Dermis blood vessel endothelial cell (primary cell): ENCODE measurements around the gene TMEM132A. TPM values are rescaled to one million over a fixed set of nuclear protein-coding genes. Genes with fewer than 3 reads are reported as not detected.
"Not testable (repeated sequence)": the region's sequence is repeated elsewhere in the genome, so short reads cannot be mapped to it uniquely, and the experiment has no call there.

Source experiments
- DNase-seq: peaks from one replicate; pipeline ENCODE4 v3.0.0; 2010
- total RNA-seq: library from RNA; depleted of rRNA; stranded (reverse); fragments of >200 nt; gene quantifications from 2 replicates; pipeline ENCODE4 v1.2.3, GENCODE V29; 2014

TMEM132A gene
- total RNA-seq, 1 donor from 2014 or later: 112 TPM

- DNase-seq: no peak
Measured at GRCh38 chr11:60966890-60967289, 42.6 kb downstream of the TMEM132A start.

GRCh38 chr11:60968223-60968622, 44.0 kb downstream of the TMEM132A start:
- DNase-seq: no peak

GRCh38 chr11:60970369-60970774, 46.1 kb downstream of the TMEM132A start:
- DNase-seq: peak; percentile 70

GRCh38 chr11:60970890-60971289, 46.6 kb downstream of the TMEM132A start:
- no peak for DNase-seq

GRCh38 chr11:60971520-60971919, 47.3 kb downstream of the TMEM132A start, which contains the start of gene CD6:
Gene CD6, plus strand, starts transcription at chr11:60971680. Its CDS starts 186 bp downstream, at chr11:60971866.
- DNase-seq: no peak

GRCh38 chr11:60972182-60973030, 48.1 kb downstream of the TMEM132A start:
- no peak for DNase-seq

- no peak for DNase-seq
Measured at GRCh38 chr11:60973699-60974098, 49.4 kb downstream of the TMEM132A start.

GRCh38 chr11:60974316-60974715, 50.1 kb downstream of the TMEM132A start:
- not testable (repeated sequence) for DNase-seq

GRCh38 chr11:60974726-60975125, 50.5 kb downstream of the TMEM132A start:
- no peak for DNase-seq

GRCh38 chr11:60977224-60977623, 53.0 kb downstream of the TMEM132A start:
- no peak for DNase-seq

GRCh38 chr11:60977836-60978235, 53.6 kb downstream of the TMEM132A start:
- no peak for DNase-seq

GRCh38 chr11:60978546-60979380, 54.5 kb downstream of the TMEM132A start:
- DNase-seq: no peak

- DNase-seq: no peak
Measured at GRCh38 chr11:60981515-60981914, 57.3 kb downstream of the TMEM132A start.

- no peak for DNase-seq
Measured at GRCh38 chr11:60982184-60982583, 57.9 kb downstream of the TMEM132A start.

- DNase-seq: no peak
Measured at GRCh38 chr11:60984149-60984548, 59.9 kb downstream of the TMEM132A start.

GRCh38 chr11:60984636-60985035, 60.4 kb downstream of the TMEM132A start:
- DNase-seq: no peak

- DNase-seq: no peak
Measured at GRCh38 chr11:60985501-60985900, 61.2 kb downstream of the TMEM132A start.

GRCh38 chr11:60985991-60986915, 62.0 kb downstream of the TMEM132A start:
- no peak for DNase-seq
